Neural cell (in vitro differentiated cells): ENCODE data around the gene COL2A1.

ENCODE experiments used
- EP300 ChIP-seq: fragments of 450-650 bp; conservative IDR thresholded peaks from 2 replicates; pipeline ENCODE4 v1.6.1; 2014; ENCODE audit warnings: antibody characterized with exemption, mild to moderate bottlenecking, moderate library complexity; ENCODE audit not compliant: poor library complexity, severe bottlenecking
- TAF1 ChIP-seq: IDR thresholded peaks from 2 replicates; pipeline ENCODE4 v1.6.1; 2012; ENCODE audit warnings: low read depth

GRCh38 chr12:47985596-47986290 lies 18.5 kb downstream of the COL2A1 start:
- TF ChIP-seq TAF1 (no peak), EP300 (no peak)
